Astrocyte (in vitro differentiated cells and primary cell): ENCODE results near the gene TBATA.

Experiments used
- CTCF ChIP-seq: IDR thresholded peaks from 2 replicates; pipeline ENCODE4 v1.5.1; 2011; ENCODE audit warnings: low read depth, mild to moderate bottlenecking, inconsistent platforms, low read length, moderate library complexity; ENCODE audit not compliant: insufficient read depth
- EZH2 ChIP-seq: IDR thresholded peaks from 2 replicates; pipeline ENCODE4 v1.6.1; 2012; ENCODE audit warnings: mild to moderate bottlenecking, low read length, inconsistent platforms; ENCODE audit not compliant: insufficient read depth

DNA sequence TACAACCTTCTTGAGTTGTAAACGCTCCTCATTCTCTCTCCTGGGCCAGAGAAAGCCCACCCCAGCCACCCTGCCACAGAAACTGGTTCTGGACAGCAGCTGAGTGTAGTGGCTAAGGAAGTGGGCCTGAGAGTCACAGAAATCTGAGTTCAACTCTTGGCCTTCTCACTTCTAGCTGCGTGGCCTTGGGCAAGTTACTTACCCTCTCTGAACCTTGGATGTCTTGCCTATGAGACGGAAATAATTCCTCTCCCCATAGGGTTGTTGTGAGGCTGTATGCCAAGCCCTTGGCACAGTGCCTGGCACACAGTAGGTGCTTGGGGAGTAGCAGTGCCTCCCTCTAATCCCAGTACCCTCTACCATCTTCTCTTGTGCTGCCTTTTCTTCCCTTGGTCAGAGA is 61.4 kb downstream of the TBATA start:
- TF ChIP-seq CTCF (no peak), EZH2 (no peak)
